Coronary artery (tissue), 2 donors: ENCODE results near the gene JMJD6.

ENCODE experiments used
- DNase-seq: peaks from one replicate; pipeline ENCODE4 v3.0.0-alpha.2; 2017; ENCODE audit warnings: low spot score
- H3K27ac ChIP-seq, 2 donors: fragments of 200-600 bp; sonication (generic); one replicate each; pipeline ENCODE4 v1.5.1; 2016 to 2019
- H3K4me3 ChIP-seq: fragments of 200-600 bp; sonication (generic); 2 replicates; pipeline ENCODE4 v1.5.1; 2016; ENCODE audit warnings: mild to moderate bottlenecking, moderate library complexity
- TF ChIP-seq, protein P1 (sequence below): fragments of 200-600 bp; sonication (generic); IDR thresholded peaks from one replicate; pipeline ENCODE4 v1.5.1; 2019; ENCODE audit warnings: antibody characterized with exemption

Gene JMJD6

DNA sequence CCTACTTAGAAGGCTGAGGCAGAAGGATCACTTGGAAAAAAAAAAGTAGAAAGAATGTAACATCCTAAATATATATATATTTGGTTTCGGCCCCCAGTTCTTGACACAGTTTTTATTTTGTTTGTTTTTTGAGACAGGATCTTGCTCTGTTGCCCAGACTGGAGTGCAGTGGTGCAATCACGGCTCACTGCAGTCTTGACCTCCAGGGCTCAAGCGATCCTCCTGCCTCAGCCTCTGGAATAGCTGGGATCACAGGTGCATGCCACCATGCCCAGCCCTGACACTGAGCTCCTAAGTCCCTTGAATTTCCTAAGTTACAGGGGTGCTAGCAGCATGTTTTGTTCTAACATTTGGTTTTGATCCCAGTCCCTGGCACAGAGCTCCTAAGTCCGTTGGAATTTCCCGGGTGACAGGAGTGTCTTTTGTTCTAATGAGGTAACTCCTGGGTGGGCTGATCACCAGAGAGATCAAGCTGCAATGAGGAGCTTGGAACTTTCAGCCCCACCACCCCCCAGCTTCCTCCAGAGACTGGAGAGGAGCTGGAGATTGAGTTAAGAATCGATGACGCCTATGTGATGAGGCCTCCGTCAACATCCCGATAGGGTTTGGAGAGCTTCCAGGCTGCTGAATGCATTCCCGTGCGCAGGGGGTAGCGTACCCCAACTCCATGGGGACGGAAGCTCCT lies 35.7 kb downstream of the JMJD6 start:
- no peak for DNase-seq
- TF ChIP-seq, protein P1, sequence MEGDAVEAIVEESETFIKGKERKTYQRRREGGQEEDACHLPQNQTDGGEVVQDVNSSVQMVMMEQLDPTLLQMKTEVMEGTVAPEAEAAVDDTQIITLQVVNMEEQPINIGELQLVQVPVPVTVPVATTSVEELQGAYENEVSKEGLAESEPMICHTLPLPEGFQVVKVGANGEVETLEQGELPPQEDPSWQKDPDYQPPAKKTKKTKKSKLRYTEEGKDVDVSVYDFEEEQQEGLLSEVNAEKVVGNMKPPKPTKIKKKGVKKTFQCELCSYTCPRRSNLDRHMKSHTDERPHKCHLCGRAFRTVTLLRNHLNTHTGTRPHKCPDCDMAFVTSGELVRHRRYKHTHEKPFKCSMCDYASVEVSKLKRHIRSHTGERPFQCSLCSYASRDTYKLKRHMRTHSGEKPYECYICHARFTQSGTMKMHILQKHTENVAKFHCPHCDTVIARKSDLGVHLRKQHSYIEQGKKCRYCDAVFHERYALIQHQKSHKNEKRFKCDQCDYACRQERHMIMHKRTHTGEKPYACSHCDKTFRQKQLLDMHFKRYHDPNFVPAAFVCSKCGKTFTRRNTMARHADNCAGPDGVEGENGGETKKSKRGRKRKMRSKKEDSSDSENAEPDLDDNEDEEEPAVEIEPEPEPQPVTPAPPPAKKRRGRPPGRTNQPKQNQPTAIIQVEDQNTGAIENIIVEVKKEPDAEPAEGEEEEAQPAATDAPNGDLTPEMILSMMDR, result no peak
- no peak overlapping the region for H3K4me3 ChIP-seq
- H3K27ac ChIP-seq, result peak overlapping the region in 1 of 2 donors; percentile 20

DNA sequence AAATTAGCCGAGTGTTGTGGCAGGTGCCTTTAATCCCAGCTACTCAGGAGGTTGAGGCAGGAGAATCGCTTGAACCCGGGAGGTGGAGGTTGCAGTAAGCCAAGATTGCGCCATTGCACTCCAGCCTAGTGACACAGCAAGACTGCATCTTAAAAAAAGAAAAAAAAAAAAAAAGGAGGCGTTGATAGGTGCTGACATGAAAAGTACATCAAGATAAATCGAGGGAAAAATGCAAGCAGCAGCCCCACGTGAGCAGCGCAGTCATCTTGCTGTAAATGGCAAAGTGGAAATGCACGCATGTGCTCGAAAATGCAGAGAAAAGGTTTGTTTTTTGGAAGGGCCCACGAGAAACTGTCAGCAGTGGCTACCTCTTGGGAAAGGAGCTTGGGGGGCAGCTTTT lies 36.5 kb downstream of the JMJD6 start:
- no peak overlapping the region for H3K27ac ChIP-seq
- TF ChIP-seq, protein P1, result no peak
- DNase-seq, result no peak
- no peak overlapping the region for H3K4me3 ChIP-seq

DNA sequence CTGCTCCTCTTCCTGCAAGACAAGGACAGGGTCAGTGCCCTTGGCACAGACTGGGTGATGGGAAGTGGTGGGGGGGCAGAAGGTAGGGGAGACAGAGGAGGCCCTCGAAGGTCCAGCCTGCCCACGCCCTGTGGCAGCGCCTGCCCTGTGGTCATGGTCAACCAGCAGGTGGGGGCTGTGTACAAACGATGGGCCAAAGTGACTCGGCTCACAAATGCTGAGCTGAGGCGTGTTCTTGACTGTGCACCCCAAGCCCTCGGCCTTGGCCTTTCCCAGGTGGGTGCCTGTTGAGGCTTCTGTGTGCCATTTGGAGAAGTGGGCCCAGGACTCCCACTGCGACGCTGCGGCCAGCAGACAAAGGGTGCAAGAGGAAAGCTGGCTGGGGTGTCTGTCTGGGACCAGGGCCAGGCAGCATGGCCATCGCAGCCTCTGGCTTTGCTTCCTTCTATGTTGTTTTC lies 38.2 kb downstream of the JMJD6 start:
- peak overlapping the region; percentile 95 to 98 for H3K27ac ChIP-seq
- TF ChIP-seq, protein P1, result no peak
- no peak for DNase-seq
- peak overlapping the region; percentile 52 for H3K4me3 ChIP-seq

DNA sequence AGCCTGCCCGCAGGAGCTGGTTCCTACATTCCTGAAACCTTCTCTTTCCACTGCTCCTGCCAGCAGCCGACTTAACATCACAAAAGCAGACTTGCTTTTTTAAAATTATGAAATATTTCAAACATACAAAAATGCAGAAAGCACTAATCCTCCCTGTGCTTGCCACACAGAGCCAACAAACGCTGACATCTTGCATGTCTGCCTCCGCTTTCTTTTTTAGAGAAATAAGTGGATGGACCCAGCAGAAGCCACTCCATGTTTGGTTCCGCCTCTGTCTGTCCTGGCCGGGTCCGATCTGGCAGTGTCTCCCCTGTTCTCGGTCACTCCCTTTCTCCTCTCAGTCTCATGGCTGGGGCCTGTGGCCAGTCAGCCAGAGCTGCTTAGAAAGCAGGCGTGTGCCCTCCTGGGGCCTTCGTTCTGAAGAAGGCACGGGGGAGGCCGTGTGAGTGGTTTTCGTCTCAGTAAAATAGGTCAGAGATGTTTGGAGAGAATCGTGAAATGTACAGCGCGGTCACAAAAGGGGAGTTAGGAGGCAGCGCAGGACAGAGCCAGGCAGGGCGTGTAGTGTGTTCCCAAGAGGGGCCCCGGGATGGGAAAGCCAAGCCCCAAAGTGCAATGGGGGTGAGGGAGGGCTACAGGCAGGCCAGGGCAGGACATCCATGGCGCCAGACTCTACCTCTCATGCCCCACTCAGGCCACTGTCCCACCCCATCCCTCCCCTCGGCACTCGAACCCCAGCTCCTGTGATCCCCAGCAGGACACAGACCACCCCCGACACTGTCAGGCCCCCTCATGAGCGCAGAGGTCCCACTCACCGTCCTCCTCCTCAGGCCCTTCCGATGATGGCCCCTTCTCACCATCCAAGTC lies 38.9 kb downstream of the JMJD6 start:
- TF ChIP-seq, protein P1, result no peak
- DNase-seq, result no peak
- peak overlapping the region; percentile 95 to 98 for H3K27ac ChIP-seq
- H3K4me3 ChIP-seq, result peak overlapping the region; percentile 52

DNA sequence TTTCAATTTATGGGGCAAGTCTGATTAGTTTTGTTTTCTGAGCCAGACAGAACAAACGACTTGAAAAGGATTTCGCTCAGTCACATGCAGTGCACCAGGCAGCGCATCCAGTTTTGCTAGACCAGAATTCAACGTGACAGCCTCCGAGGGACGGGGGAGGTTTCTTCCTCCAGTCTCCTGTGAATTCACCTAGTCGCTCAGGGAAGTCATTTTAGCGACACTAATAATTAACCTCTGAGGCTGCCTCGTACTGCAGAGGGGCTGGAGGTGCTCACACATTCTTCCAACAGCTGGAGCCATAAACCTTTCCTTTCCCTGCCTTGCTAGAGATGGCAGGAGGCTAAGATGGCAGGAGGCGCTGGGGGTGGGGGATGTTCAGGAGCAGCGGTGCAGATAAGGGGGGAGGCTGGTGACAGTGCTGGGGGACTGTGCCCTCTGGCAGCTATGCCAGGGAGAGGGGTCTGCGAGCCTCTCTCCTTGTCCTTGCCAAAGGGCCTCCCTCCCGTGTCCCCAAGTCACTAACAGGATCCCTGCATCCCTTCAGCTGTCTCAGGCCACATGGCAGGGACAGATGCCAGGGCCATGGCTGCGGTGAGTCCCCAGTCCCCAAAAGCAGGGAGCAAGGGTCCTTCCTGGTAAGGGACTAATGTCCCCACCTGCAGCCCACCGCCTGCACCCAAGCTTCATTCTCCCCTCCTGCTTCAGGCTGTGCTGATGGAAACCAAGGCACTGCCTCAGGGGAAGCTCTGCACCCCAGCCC lies 39.7 kb downstream of the JMJD6 start:
- no peak for DNase-seq
- H3K27ac ChIP-seq, result peak overlapping the region; percentile 95 to 98
- H3K4me3 ChIP-seq, result peak overlapping the region; percentile 52
- TF ChIP-seq, protein P1, result no peak

DNA sequence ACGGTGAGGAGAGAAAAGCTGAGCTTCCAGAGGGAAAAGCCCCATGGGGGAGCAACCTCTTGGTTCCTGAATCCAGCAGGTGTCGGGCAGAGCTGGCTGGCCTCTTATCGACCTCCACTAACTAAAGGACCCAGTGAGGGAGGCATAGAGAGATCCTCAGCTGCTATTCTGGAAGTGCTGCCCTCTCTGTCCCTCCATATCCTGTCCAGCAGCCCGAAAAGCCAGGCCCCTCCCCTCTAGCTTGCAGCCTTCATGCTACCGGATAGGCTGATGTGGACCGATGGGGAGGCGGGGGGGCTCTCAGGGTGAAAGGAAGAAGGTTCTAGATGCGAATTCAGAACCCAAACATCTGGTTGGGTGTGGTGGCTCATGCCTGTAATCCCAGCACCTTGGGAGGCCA lies 40.6 kb downstream of the JMJD6 start:
- TF ChIP-seq, protein P1, result no peak
- no peak overlapping the region for H3K4me3 ChIP-seq
- no peak for DNase-seq
- H3K27ac ChIP-seq, result peak overlapping the region in 1 of 2 donors; percentile 98
